Limb (tissue), 2 donors: Measurements from ENCODE around the gene DUS3L.
A peak's percentile ranks its signal among the peaks of the same experiment; 100 is the strongest.

ENCODE experiments used
- DNase-seq, 2 donors: peaks; one replicate each; pipeline ENCODE4 v3.0.0-alpha.2; 2016; ENCODE audit errors: extremely low spot score in 2 of 2

The DUS3L gene, protein sequence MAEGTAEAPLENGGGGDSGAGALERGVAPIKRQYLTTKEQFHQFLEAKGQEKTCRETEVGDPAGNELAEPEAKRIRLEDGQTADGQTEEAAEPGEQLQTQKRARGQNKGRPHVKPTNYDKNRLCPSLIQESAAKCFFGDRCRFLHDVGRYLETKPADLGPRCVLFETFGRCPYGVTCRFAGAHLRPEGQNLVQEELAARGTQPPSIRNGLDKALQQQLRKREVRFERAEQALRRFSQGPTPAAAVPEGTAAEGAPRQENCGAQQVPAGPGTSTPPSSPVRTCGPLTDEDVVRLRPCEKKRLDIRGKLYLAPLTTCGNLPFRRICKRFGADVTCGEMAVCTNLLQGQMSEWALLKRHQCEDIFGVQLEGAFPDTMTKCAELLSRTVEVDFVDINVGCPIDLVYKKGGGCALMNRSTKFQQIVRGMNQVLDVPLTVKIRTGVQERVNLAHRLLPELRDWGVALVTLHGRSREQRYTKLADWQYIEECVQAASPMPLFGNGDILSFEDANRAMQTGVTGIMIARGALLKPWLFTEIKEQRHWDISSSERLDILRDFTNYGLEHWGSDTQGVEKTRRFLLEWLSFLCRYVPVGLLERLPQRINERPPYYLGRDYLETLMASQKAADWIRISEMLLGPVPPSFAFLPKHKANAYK

DNA sequence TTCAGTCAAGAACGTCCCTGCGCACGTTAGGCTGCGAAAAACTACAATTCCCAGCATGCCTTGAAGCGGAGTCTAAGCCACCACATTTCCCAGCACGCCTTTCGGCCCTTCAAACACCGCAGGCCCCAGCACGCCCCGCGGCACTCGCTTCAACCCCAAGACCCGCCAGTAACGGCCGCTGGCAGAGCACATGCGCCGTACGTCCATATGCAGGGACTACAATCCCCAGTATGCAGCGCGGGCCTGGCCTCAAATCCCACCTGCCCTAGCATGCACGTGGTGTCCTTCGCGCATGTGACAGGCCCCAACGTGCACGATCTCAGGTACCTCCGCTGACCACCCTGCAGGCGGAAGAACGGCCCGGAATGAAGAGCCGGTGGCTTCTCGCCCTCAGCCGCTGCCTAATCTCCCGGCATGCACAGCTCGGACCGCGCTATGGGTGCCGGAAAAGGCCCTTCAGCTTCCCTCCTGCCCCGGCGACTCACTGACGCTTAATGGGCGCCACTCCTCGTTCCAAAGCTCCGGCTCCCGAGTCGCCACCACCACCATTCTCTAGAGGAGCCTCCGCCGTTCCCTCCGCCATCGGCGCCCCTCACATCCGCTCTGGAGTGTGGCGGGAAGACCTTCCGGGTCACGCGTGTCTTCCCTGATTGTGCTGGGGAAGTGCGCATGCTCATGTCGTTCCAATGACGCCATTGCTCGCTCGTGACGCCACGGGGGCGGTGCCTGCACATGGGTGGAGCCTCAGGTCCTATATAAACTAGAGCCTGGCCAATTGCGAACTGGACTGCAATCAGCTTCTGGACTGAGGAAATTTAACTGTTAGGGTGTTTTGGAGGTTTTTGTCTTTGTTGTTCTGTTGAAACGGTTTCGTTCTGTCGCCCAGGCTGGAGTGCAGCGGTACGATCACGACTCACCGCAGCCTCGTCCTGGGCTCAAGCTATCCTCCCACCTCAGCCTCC is at the start of gene DUS3L:
TSS of gene DUS3L (minus strand) at position 605 of the 962 bp plus-strand sequence. CDS start at position 583, 22 bp downstream.
- peak; percentile 97 for DNase-seq

DNA sequence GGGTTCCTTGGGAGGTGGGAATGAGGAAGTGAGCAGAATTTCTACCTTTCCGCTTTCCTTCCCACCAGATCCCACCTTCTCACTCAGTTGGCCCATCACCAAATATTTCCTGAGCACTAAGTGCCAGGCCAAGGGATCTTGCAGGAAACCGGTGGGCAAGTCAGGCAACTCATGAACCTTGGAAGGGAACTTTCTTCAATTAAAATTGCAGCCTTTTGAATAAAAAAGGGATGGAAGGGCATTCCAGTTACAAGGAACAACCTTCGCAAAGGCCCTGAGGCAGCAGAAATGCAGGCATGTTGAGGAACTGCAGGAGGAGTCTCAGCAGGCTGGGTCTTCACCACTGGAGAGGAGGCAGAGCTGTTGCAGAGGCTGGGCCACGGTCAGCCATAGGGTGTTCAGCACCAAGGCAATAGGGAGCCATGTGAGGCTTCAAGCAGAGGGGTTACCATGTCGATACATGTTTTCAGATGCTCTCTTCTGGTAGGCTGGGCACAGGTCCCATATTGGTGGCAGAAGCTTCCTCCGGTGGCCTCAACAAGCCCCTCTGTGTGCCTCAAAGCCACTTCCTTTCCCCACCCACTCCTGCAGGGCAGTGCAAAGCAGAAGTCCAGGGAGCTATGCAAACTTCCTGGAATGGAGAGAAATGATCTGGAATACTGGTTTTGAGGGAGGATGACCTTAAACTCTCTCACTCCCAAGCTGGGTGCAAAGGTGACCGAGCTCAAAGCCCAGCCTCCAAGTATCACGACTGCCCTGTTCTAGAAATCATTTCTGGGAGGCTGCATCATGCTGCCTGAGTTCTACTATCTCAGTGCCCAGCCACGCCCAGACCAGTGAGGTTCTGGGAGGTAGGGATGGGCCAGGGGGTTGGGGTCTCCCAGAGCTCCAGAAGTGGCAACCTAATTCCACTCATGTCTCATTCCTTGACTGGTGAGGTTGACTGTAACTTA is 48.4 kb upstream of the DUS3L start, which contains the start of gene FUT6:
TSS of gene FUT6 (minus strand) at position 638 of the 953 bp plus-strand sequence. CDS start 7,135 bp downstream, outside the sequence.
- DNase-seq = no peak

DNA sequence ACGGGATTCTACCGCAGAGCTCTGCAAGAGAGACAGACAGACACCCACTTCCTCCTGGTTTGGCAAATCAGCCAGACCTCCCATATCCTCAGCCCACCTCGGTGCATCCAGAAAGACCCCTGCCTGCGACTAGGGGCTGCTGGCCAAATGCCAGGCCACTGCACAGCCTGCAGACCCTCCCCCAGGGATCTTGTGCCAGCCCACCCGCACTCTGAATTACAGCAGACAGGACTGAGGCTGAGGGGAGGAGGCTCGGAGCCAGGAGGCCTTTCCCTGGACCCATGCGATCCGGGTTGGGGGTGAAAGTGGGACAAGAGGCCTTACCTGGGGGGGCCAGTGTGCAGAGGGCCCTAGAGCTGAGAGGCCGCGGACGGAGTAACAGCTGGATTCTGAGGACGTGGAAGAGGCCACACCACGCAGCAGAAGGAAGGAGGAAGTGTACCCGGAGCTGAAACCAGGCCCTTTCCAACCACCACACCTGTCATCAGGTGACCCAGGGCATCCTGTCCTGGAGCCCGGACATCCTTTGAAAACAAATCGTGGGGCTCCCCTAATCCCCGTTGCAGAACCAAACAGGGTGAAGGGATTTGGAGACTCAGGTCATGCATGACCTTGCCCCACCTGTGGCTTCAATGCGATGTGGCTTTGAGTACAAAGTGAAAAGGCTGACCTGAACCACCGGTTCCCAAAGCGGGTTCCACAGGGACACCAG is 47.5 kb upstream of the DUS3L start:
- no peak for DNase-seq

DNA sequence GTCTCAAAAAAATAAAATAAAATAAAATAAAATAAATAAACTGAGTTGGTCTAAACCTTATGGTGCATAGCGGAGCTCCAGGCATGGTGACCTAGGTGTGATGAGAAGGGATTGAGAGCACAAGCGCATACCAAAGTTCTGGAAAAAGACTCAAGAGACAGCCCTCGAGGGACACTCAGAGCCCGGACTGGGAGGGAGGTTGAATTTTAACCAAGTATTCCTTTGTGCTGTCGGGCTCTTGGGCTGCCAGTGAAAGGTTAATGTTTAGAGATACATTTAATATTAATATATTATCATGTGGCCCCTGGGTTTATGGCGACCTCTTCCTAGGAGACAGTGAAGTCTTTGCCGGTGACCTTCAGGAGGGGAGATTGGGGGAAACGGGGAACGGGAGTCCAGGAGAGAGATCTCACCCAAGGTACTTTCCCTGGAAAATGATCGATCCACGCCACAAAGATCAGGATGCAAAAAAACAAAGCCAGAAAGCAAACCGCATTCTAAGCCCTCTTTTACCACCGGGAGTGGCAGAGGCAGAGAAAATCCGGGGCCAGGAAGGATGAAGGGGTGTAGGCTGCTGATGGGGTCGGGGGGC is 46.9 kb upstream of the DUS3L start:
- DNase-seq = no peak

DNA sequence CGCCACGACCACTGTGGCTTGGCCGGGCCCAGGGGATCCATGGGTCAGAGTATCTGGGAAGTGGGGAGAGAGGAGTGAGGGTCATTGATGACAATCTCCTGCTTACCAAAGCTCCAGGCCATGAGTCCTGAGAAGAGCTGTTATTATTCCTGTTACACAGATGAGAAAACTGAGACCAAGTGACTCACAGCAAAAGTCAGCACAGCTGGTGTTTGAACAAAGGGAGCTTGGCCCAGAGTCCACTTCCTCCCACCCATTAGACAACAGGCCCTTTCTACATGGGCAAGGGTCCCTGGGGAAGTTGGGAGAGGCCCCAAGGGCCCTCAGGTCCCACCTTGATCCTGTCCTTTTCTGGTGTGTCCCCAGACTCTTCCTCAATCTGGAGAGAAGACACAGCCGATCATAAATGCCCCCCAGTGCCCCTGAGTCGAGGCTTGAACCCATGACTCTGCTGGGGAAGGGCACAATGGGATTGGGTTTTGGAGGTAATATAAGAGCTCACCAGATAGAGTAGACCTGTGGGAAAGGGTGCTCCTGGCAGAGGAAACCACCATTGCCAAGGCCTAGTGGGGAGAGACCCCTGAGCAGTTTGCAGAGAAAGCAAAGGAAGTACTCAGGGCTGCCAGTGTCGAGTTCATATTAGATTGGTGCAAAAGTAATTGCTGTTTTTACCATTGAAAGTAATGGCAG is 41.7 kb upstream of the DUS3L start:
- DNase-seq = no peak

DNA sequence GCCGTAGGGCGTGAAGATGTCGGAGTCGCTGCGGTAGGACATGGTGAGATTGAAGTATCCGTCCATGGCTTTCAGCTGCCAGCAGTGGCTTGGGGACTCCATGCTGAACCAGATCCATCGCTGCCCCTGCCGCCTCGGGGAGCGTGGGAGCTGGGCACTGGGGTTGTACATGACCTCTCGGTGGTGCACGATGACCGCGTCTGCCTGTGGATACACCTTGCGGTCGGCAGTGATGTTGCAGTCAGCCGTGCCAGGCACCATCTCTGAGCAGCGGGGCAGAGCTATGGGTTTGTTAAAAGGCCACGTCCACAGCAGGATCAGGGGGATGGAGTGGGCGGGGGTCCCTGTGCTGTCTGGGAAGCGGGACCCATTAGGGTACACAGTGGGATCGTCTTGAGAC is 41.1 kb upstream of the DUS3L start:
- no peak for DNase-seq

DNA sequence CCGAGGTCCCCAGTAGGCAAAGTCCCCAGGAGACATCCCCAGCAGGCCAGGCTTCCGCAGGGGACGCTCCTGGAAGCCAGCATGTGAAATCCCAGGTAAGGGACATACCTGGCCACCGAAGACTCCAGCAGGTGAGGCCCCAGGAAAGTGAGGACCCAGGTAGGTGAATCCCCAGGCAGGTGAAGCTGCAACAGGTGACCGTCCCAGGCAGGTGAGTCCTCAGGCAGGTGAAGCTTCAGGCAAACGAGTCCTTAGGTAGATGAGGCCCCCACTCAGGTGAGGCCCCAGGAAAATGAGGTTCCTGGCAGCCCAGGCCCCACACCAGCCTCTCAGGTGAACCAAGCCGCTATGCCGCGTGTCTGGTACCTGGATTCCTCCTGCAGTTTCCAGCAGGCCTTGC is 40.2 kb upstream of the DUS3L start:
- DNase-seq = no peak

DNA sequence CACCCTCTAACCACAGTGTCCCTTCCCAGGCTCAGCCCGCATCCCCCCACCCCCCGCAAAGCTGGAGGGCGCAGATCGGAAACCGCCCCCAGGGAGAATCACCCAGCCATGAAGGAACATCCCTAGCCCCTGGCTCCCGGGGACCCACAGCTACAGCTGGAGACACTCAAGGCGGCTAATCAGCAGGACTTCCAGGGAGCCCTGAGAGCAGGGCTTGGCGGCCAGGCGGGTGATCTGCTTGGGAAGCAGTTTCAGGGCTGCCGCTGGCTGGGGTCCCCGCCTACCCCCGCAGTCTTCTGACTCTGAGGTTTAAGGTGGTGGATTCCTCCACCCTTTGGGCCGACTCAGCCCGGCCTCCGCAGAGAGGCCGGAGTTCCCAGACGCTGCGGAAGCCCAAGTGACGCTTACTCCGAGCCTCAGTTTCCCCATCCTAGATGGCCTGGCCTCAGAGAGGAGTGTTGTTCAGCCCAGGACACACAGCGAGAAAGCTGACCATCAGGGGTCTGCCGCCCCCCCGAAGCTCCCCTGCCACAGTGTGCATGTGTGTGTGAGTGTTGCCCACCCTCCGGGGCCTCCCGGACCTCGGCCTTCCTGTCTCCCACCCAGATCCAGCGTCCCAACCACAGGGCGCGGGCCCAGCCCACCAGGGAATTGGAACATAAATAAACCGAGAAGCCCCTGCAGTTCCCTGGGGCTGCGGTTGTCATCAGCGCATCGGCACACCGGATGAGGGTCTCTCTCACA is 38.8 kb upstream of the DUS3L start:
- no peak for DNase-seq

DNA sequence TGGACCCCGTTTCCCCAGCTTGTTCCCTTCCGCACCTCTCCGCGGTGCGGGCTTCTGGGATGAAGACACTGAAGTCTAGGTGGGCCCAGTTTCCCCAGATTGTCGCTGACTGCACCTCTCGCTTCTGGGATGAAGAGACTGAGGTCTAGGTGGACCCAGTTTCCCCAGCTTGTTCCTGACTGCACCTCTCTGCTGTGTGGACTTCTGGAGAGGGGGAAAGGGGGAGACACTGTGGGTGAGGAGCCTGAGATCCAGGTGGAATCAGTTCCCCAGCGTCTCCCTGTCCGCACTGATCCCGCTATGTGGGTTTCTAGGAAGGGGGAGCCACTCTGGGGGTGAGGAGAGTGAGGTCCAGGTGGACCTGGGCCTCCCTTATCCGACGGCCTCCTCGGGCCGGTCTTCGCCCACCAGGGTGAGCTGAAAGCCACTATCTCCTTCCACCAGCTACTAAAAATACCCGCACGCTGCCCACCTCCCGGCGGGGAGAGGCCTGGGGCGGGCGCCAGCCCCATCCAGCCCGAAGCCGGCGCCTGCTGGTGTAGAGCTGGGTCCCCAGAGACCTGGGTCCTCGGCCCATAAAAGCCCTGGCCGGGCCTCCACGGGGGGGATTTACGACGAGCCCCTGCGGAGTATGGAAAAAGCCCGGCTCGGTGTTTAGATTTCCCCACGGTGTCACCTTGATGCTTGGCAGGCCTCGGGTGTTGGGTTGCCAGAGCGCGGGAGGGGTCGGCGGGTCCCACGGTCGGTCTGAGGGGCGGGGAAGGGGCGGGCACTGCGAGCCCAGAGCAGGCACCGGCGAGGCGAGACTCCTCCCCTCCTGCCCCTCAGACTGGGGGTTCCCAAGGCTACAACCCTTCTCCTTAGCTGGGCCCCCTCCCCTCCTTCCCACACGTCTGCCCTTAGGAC is 38.0 kb upstream of the DUS3L start:
- DNase-seq = peak in 1 of 2 donors; percentile 81

DNA sequence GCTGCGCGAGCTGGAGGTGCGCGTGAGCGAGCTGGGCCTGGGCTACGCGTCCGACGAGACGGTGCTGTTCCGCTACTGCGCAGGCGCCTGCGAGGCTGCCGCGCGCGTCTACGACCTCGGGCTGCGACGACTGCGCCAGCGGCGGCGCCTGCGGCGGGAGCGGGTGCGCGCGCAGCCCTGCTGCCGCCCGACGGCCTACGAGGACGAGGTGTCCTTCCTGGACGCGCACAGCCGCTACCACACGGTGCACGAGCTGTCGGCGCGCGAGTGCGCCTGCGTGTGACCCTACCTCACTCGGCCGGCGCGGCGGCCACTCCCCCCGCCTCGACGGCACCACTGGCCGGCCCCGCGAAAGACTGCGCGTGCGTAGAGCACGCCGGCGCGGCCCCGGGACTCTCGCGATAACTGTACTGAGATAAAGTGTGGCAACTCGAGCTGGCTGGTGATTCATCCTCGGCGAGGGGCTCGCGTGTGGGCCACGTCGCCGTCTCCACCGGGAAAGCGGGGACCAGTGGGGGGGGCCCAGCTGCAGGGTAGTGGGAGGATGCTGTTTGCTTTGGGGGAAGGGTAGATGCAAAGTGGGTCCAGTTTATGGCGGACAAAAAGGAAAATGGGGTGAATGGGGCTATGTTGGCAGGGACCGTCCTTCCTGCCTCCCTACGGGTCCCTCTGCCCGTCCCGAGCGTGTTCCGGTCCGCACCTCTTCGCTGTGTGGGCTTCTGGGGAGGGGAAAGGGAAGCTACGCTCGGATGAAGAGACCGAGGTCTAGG is 37.1 kb upstream of the DUS3L start:
- peak; percentile 94 to 98 for DNase-seq

DNA sequence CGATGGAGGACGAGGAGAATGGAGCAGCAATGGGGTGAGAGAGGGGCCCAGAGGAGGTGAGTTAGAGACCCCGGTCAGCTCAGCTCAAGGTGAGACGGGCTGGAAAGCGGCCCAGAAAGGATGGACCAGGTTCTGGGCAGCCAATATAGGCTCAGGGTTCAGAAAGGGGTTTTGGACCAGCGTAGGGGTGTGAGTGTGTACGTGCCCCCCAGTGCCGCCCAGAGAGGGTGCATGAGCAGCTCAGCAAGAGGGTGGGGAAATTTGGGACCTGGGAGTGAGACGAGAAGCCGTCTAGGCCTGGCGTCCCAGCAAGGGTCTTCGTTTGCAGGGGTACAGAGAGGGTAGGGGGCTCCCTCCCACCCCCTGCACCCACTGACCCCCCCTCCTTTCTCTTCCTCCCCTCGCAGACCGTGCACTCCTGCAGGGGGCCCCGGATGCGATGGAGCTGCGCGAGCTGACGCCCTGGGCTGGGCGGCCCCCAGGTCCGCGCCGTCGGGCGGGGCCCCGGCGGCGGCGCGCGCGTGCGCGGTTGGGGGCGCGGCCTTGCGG is 36.5 kb upstream of the DUS3L start:
- DNase-seq = no peak

DNA sequence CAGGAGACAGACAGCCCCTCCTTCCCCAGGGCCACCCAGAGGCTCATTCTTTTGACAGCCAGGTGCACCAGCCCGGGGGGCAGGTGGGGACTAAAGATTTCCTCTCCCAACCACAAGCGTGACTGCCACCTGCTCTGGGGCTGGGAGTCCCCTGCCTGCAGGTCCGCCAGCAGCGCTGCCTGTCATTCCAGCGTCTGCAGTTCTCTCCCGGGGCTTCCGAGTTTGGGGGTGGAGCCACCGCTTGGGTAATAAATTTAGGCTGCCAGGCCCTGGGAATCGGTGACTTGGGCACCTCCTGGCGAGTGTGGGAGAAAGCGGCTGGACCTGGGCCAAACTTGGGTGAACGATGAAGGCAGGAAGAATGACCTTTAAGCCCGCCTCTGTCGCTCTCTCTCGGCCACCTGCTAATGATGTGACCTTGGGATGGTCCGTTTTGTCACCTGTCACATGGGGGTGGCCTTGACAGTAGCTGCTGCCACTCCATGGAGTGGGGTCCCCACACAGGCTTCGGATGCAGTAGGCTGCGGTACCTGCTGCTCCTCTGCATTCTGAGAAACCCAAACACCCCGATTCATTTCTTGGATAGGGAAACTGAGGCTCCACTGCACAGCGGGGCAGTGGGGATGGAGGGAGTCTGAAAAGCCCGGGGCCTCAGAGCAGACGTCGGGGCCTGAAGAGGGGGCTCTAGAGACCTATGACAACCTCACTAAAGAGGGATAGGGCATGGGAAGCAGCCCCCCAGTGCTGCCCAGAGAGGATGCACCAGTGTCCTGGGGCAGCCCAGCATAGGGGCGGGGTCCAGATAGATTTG is 35.8 kb upstream of the DUS3L start:
- DNase-seq = peak in 1 of 2 donors; percentile 71

DNA sequence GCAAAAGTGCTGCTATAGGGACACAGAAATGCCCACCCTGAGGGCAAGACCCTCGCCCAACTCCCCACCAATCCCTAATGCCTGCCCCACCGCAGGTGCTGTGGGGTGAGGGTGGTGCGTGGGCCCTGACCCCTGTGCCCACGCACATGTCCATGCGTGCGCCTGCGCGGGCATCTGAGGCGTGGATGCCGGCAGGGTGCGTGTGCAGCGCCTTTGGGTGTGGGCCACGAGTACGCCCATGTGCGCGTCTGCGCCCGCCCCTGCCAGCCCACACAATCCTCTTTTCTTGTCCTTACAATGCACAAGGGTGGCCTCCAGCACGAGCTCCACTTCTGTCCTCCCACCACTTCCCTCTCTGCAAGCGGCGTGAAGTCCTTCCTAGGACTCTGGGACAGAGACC is 34.2 kb upstream of the DUS3L start:
- no peak for DNase-seq

DNA sequence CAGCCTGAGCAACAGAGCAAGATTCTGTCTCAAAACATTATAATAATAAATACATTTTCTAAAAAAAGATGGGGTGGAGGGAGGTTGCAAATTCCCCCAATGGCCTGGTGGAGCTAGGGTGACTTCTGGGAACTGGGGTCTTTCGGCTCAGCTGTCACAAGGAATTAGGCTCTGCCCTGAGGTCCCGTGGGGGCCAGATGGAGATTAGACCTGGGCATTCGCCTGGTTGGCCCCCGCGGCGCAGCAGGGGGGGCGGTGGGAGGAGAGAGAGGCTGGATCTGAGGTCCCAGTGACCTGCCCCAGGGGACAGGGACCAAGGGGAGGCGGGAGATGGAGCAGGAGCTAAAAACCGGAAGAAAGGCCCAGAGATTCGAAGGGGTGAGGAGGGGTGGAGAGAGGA is 33.8 kb upstream of the DUS3L start:
- no peak for DNase-seq

DNA sequence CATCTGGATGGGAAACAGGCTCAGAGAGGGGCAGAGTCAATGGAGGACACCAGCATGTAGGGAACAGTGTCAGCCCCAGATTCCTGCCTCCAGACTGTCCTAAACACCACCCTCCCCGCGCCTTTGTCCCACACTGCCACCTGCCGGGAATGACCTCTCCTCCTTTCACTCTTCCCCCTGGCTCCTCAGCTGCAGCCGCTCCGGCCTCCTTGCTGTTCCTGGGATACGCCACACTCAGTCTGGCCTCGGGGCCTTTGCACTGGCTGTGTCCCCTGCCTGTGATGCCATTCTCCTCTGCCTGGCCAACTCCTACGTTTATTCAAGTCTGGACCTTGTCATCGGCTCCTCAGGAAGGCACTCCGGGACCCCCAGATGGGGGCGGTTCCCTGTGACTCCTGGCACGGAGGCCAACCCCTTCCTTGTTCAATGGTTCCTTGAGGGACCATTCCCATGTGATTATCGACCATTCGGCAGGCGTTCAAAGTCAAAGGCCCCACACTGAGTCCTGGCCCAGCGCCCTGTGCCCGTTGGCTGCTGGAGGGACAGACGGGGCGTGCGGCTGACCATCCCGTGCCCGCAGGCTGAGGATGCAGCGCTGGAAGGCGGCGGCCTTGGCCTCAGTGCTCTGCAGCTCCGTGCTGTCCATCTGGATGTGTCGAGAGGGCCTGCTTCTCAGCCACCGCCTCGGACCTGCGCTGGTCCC is 32.8 kb upstream of the DUS3L start:
- DNase-seq = no peak
